WTC11 (cell line): Measurements from ENCODE around the gene TMEM266.

ENCODE experiments used
- CREB1 ChIP-seq: sonication (generic); formaldehyde crosslinking; IDR thresholded peaks from 2 replicates; pipeline ENCODE4 v1.8.0; 2023; ENCODE audit warnings: mild to moderate bottlenecking, missing genetic modification reagents
- ETV6 ChIP-seq: sonication (generic); formaldehyde crosslinking; IDR thresholded peaks from 2 replicates; pipeline ENCODE4 v1.8.1; 2022; ENCODE audit warnings: mild to moderate bottlenecking, missing genetic modification reagents
- FOXJ3 ChIP-seq: sonication (generic); formaldehyde crosslinking; IDR thresholded peaks from 2 replicates; pipeline ENCODE4 v1.9.0; 2021; ENCODE audit warnings: missing genetic modification reagents, mild to moderate bottlenecking, borderline replicate concordance
- HMGXB4 ChIP-seq: sonication (generic); formaldehyde crosslinking; IDR thresholded peaks from 2 replicates; pipeline ENCODE4 v1.8.1; 2023; ENCODE audit warnings: mild to moderate bottlenecking, moderate library complexity, missing genetic modification reagents
- MAX ChIP-seq: sonication (generic); formaldehyde crosslinking; IDR thresholded peaks from 2 replicates; pipeline ENCODE4 v1.8.0; 2022; ENCODE audit warnings: mild to moderate bottlenecking, missing genetic modification reagents
- MXD4 ChIP-seq: fragments of 250-450 bp; sonication (Bioruptor Pico); IDR thresholded peaks from 2 replicates; pipeline ENCODE4 v1.8.0; 2021; ENCODE audit warnings: mild to moderate bottlenecking, moderate library complexity, borderline replicate concordance
- NFATC4 ChIP-seq: fragments of 250-450 bp; sonication (Bioruptor Pico); IDR thresholded peaks from 2 replicates; pipeline ENCODE4 v1.9.0; 2021; ENCODE audit warnings: mild to moderate bottlenecking
- NR2C2 ChIP-seq: sonication (generic); formaldehyde crosslinking; IDR thresholded peaks from 2 replicates; pipeline ENCODE4 v1.8.0; 2022; ENCODE audit warnings: mild to moderate bottlenecking, missing genetic modification reagents
- TF ChIP-seq, protein P1 (sequence below): fragments of 200-600 bp; IDR thresholded peaks from 2 replicates; pipeline ENCODE4 v1.8.0; 2022; ENCODE audit warnings: antibody characterized with exemption
- TF ChIP-seq, protein P2 (sequence below): sonication (generic); formaldehyde crosslinking; IDR thresholded peaks from 2 replicates; pipeline ENCODE4 v1.8.1; 2022; ENCODE audit warnings: mild to moderate bottlenecking, missing genetic modification reagents, moderate library complexity, borderline replicate concordance

GRCh38 chr15:76208084-76208785, 148.4 kb downstream of the TMEM266 start:
- TF ChIP-seq, protein P1, sequence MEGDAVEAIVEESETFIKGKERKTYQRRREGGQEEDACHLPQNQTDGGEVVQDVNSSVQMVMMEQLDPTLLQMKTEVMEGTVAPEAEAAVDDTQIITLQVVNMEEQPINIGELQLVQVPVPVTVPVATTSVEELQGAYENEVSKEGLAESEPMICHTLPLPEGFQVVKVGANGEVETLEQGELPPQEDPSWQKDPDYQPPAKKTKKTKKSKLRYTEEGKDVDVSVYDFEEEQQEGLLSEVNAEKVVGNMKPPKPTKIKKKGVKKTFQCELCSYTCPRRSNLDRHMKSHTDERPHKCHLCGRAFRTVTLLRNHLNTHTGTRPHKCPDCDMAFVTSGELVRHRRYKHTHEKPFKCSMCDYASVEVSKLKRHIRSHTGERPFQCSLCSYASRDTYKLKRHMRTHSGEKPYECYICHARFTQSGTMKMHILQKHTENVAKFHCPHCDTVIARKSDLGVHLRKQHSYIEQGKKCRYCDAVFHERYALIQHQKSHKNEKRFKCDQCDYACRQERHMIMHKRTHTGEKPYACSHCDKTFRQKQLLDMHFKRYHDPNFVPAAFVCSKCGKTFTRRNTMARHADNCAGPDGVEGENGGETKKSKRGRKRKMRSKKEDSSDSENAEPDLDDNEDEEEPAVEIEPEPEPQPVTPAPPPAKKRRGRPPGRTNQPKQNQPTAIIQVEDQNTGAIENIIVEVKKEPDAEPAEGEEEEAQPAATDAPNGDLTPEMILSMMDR = no peak
- TF ChIP-seq MAX (CRISPR knock-in tag) = no peak
- no peak for TF ChIP-seq FOXJ3 (CRISPR knock-in tag)
- TF ChIP-seq MXD4 = no peak
- no peak for TF ChIP-seq NR2C2 (CRISPR knock-in tag)
- TF ChIP-seq, protein P2, sequence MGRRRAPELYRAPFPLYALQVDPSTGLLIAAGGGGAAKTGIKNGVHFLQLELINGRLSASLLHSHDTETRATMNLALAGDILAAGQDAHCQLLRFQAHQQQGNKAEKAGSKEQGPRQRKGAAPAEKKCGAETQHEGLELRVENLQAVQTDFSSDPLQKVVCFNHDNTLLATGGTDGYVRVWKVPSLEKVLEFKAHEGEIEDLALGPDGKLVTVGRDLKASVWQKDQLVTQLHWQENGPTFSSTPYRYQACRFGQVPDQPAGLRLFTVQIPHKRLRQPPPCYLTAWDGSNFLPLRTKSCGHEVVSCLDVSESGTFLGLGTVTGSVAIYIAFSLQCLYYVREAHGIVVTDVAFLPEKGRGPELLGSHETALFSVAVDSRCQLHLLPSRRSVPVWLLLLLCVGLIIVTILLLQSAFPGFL = no peak
- no peak for TF ChIP-seq ETV6 (CRISPR knock-in tag)
- TF ChIP-seq HMGXB4 (CRISPR knock-in tag) = no peak
- TF ChIP-seq NFATC4 = no peak
- no peak for TF ChIP-seq CREB1
